ENCODE results near the gene CR1L. TPM values are rescaled to one million over a fixed set of nuclear protein-coding genes. Genes with fewer than 3 reads are reported as not detected.
"Not testable (repeated sequence)": the region's sequence is repeated elsewhere in the genome, so short reads cannot be mapped to it uniquely, and the experiment has no call there.

CR1L gene
- total RNA-seq, 1 donor from 2014 or later, result not detected

DNA sequence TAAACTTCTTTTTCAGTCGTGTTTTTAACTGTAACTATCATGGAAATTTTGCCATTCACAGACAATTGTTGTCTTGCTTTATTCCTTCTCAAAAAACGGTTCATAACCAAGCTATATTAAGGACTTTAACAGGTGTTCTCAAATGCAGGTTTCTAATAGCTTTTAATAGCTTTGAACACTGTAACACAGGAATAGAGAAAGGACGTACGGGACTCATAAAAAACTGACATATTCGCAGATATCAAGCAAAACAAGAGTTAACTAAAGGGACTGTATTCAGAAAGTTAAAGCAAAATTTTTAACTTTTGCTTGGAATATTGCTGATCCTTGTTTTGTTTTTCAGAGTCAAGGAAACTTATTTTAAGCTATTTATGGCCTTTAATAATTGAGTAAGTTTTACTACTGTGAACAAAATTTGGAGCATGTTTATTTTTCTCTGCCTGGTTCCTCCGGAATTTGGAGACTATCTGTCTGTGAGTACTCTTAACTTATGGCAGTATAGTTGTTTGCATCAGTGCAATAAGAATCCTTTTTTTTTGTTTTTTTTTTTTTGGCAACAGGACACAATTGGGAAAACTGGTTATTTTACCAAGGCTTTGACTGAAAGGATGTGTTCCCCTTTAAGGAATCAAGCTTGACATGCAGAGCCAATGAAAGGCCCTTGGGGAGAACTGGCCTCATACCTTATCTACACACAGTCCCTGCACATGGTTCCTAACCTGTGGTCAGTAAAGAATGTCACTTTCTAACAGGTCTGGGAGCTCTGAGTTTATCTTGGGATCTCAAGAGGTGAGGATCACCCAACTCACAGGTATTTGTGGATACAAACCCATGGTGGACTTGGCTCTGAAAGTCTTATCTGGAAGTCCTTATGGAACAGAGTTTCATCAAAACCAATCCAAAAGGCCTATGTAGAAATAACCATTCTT is 101.2 kb downstream of the CR1L start:
- DNase-seq (ENCODE audit: low spot score), result no peak

DNA sequence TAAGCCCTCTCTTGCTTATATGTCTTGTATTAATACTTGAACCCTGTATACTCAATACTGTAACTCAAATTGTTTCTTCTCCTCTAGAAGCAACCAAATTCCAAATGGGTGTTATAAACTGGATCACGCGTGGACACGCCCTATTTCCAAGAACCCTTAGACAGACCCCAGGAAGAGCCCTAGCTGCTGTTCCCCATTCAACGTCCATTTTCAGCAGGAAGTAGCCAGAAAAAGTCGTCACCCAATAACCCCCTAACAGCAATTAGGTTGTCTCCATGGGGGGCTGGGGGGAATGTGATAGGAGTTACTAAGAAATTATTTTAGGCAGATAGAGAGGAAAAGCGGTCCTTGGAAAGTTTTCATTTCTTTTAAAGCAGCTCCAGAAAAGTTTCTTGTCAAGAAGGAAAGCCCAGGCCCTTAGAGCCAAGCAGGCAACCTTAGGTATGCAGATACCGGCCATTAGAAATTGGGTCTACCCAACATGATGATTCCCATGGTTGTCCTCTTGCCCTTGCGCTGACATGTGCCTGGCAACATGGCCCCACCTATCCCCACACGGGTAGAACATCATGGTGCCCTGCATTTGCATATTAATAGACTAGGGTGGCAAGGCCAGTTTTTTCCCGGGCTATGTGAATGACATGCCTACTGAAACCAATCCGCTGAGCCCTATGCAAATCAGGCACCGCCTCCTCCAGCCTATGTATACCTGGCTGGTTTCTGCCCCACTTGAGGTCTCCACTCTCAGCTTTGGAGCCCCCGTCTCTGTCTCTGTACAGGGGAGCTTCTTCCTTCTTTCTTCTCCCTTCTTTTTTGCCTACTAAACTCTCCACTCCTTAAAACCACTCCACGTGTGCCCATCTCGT is 102.9 kb downstream of the CR1L start:
- no peak for DNase-seq (ENCODE audit: low spot score)

DNA sequence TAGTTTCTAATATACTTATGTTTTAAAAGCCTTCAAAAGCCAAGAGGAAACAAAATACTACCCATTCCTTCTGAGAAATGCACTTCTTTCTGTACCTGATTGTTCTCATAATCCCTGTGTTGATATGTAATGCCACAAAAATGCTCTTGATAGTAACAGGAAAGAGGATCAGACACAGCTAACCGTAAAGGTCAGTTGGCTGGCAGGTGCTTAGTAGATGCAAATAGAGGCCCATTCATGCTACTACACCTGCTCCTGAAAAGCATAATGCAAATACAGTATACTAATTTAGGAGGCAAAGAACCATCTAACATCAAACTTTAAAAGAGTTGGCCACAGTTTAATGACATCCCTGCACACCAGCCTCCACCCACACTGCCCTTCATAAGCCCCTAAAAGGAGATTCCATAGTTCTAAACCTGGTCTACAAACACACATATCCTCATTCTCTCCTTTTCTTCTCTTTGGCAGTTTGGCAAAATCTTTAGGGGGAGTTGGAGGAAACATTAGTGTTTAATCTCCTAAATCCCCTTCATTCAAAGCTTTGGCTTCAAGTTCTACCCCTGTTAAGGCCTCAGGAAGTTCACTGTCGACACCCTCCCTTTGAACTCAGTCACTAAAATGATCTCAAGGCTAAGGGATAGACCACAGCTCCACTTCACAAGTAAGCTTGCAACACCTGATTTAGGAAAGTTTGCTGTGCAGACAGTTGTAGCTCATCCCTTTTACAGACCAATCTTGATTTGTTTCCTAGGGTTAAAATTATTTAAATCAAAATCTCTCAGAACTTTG is 104.0 kb downstream of the CR1L start:
- DNase-seq (ENCODE audit: low spot score), result no peak

DNA sequence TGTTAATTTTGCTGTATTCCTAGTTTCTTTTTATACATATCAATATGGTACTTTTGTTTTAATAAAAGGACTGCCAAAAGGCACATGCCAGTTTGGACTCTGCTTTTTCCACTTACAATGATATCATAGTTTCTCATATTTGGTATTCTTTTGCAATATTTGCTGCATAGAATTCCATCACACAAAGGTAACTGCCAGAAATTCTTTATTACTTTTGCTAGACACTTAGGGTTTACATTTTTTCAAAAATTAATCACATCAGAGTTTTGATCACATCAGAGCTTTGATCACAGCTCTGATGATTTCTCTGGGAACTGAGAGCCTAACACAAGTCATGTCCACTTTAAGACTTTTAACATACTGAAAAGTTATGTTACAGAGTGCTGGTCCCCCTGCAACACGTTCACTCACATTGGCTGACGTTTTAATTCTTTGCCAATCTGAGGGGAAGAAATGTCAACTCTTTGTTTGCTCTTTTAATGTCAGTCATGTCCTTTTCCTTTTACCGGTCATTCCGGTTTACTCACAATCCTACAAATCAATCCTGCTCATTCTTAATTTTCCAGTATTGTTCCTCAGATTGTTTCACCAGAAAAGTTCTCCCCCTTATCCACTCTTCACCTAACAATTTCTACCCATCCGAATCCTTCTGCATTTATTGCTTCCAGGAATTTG is 105.8 kb downstream of the CR1L start:
- DNase-seq (ENCODE audit: low spot score), result no peak

DNA sequence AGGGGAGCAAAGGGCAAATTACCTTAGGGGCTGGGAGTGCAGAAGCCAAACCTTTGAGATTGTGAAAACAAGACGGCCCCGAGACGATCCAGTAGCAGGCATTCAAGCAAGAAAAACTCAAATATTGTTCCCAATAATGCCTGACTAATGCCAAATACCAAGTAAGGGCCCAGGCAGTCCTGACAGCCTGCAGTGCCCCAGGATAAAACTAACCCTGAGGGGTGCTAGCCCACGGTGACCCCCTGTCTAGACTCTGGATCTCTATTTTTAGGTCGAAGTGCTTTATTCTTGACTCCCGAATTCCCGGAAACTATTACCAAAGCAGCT is 106.5 kb downstream of the CR1L start:
- not testable (repeated sequence) for DNase-seq (ENCODE audit: low spot score)

DNA sequence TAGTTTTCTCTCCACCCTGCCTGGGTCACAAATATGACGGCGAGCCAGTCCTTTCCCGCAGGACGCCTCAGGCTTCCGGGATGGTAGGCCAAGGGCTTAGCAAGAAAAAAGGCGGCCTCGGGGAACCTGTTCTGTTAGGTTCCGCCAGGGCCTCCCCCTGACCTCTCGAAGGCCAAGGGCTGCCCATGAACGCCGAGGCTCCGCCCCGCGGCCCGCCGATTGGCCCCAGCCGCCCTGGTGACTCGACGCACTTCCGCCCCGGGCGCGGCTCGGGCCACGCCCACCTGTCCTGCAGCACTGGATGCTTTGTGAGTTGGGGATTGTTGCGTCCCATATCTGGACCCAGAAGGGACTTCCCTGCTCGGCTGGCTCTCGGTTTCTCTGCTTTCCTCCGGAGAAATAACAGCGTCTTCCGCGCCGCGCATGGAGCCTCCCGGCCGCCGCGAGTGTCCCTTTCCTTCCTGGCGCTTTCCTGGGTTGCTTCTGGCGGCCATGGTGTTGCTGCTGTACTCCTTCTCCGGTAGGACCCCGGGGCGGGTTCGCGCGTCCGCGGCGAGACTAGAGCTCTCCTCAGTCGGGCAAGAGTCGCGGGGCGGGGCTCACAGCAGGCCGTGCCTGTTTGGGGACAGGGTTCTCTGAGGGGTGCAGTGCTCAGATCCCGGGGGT is 107.0 kb downstream of the CR1L start, which contains the start of gene CD46:
Gene CD46, plus strand, starts transcription at position 265 of the 666 bp plus-strand sequence. Its CDS starts 159 bp downstream, at position 424.
- DNase-seq (ENCODE audit: low spot score), result peak; percentile 97

DNA sequence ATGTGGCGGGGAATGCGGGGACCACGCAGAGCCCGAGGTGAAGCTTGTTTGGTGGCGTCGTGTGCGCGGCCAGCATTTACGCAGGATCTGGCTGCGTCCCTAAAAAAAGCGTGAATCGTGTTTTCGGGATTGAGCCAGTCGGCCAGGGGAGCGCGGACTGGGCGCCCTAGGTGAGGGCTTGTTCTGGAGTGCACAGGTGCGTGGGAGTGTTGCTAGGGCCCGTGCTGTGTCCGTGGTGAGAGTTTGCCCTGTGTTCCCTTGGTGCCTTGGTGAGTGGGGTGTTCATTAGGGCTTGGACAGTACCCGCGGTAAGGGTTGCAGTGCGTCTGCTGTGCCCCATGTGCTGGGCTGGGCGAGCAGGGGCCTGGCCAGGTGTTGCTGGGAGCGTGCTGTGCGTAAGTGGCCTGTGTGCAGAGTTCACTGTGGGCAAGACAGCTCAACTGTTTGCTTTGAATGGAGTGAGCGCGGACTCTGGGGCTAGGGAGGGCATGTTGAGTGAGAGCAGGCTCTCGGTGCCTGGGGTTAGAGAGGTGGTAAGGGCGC is 107.6 kb downstream of the CR1L start:
- DNase-seq (ENCODE audit: low spot score), result peak; percentile 61

DNA sequence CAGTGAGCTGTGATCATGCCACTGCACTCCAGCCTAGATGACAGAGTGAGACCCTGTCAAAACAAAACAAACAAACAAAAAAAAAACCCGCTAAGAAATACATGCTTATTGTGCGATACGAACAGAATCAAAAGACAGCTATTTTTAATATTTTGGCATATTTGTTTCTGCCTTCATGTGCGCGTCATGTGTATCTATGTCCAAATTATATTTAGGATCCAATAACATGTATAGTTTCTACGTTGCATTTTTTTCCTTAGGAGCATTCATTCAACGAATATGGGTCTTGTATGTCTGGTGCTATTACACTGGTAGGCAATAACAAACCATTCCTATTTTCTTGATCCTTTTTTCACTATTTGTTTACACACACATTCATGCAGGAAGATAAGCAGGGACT is 108.7 kb downstream of the CR1L start:
- no peak for DNase-seq (ENCODE audit: low spot score)

DNA sequence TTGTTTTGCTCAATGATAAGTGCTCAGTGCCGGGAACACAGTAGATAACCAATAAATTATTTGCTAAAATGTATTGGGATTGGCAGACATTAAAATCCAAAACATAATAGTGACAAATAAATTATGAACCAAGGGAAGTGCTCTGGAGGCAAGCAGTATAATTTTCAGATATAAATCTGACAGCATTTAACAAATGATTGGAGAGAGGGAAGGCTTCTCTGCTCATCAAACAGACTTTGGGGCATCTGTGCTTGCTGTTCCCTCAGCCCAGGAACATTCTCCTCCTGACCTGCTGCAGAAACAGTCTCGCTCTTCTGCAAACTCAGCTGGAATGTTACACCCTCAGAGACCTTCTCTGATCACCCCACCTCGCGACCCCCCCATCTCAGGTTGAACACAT is 109.1 kb downstream of the CR1L start:
- no peak for DNase-seq (ENCODE audit: low spot score)

DNA sequence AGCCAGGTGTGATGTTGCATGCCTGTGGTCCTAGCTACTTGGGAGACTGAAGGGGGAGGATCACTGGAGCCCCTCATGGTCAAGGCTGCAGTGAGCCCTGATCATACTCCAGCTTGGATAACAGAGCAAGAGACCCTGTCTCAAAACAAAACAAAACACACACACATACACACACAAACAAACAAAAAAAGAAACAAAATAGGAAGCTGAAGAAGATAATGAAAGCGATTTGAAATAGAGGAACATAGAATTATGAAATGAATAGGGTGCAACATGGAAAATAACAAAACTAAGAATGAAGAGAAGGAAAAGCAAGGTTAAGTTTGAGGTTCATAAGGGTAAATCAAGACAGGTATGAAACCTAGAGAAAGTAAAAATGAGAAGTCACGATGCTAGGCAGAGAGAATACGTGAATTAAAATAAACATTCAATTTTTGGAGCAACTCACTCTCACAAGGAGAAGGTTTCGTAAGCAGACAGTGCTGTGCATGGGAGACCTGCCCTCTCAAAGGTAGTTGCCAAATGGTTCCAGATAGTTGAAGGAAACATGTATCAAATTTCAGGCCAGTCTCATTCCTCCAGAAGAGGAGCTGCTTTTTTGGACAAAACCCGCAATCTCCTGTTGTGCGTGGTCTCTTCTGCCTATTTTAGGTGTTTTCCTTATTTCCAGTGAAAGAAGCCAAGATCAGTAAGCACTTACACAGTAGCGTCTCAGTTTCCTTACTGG is 110.2 kb downstream of the CR1L start:
- DNase-seq (ENCODE audit: low spot score), result no peak

DNA sequence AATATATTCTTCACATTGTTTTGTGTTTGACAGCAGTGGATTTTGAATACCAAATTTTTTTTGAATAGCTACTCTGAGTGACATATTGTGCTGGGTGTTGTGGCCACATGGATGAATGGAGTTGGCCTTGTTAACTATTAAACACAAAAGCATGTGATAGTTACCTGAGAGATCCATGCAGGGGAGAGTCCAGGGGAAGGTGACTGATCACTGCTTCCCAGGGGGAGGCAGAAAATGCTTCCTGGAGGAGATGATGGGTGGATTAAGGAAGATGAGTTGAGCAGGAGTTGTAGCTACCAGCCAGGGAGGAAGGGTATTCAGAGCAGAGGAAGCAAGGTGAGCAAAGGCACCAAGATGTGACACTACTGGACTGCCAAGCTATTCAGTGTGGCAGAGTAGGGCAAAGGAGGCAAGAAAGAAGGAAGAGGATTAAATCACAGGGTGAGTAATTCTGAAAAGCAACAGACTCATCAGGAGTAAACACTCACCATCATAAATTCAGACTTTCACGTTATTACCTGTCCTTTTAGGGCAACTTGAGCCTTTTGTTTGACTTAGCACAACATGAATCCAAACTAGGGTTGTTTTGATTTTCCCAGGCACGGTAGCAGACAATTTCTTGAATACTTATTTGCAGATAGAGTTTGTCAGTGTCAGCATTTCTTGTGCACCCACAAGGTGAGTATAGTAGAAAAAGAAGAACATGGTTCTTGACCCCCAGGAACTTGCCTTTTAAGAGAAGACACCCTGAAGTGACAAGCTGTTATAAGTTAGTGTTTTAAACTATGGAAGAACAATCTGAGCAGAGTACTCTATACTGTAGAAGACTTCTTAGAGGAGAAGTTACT is 111.1 kb downstream of the CR1L start:
- DNase-seq (ENCODE audit: low spot score), result no peak

DNA sequence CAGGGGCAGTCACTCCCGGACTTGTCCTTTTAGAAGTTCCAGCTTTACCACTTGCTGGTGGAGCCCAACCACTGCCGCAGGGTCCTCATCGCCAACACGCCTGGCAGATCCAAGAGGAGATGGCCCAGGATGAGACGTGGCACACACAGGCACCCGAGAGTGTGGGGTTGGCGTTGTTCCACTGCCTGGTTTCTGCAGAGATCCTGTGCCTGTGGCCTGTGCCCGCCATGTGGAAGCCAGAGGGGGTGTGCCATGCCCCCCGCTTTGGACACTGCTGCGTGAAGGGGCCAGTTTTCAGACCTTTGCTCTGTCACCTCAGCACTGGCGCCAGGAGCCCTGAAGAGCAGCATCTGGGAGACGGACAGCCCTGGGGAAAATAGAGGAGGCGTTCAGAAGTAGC is 117.7 kb downstream of the CR1L start:
- no peak for DNase-seq (ENCODE audit: low spot score)

DNA sequence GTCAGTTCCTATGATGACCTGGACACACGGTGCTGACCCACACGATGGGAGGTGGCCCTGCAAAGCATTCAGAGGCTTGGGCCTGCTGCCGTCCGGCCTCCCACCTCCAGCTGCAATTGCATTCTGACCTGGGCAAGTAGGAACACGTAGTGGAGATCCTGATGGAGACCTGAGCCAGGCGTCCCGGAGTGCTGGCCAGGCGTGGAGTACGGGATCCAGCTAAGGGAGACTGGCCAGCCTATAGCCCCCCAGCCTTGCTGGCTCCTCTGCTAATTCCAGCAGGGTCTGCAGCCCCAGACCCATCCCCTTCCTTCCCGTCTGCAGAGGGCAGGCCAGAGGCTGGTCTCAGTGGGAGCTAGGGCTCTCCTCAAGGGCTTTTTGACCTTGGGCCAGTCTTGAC is 118.2 kb downstream of the CR1L start:
- DNase-seq (ENCODE audit: low spot score), result no peak

DNA sequence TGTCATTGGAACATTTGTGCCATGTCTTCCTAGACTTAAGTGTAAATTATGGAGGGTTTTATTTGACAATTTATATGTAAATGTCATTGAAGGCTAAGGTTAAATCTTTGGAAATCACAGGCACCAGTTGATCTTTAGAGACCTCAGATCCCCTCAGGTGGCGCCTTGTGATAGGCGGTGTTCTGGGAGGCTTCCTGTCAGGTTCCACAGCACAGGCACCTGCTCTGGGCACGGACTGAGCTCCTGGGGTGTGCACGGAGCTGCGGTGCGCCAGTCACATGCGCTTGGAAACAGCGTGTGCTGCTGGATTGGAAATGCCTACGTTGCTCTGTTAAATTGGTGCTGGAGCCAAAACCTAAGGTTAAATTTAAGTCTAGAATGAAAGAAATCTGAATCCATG is 119.0 kb downstream of the CR1L start:
- no peak for DNase-seq (ENCODE audit: low spot score)

DNA sequence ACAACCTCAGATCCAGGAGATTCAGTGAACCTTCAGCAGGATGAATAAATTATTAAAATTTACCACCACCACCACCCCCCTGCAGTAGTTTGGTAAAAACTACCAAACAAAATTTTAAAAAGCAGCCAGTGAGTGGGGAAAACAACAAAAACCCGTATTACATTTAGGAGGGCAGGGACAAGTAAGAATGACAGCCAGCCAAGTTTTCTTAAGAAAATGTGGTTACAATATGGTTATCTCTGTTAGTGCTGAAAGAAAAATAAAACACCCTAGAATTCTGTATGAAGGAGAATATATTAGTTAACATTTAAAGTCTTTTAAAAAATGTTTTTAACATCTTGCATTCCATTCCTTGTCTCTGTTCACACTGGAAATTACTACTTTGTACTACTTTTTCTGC is 121.6 kb downstream of the CR1L start:
- DNase-seq (ENCODE audit: low spot score), result no peak

DNA sequence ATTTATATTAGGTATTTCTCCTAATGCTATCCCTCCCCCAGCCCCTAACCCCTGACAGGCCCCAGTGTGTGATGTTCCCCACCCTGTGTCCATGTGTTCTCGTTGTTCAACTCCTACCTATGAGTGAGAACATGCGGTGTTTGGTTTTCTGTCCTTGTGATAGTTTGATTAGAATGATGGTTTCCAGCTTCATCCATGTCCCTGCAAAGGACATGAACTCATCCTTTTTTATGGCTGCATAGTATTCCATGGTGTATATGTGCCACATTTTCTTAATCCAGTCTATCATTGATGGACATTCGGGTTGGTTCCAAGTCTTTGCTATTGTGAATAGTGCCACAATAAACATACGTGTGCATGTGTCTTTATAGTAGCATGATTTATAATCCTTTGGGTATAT is 125.6 kb downstream of the CR1L start:
- not testable (repeated sequence) for DNase-seq (ENCODE audit: low spot score)
